NCI-H69 (cell line): Measurements from ENCODE around the gene GTF2H2.
"Not testable (repeated sequence)": the region's sequence is repeated elsewhere in the genome, so short reads cannot be mapped to it uniquely, and the experiment has no call there.

ENCODE experiments used
- DNase-seq: peaks from one replicate; lab custom pipeline; 2025; lab: John Stamatoyannopoulos, UW

The GTF2H2 gene

DNA sequence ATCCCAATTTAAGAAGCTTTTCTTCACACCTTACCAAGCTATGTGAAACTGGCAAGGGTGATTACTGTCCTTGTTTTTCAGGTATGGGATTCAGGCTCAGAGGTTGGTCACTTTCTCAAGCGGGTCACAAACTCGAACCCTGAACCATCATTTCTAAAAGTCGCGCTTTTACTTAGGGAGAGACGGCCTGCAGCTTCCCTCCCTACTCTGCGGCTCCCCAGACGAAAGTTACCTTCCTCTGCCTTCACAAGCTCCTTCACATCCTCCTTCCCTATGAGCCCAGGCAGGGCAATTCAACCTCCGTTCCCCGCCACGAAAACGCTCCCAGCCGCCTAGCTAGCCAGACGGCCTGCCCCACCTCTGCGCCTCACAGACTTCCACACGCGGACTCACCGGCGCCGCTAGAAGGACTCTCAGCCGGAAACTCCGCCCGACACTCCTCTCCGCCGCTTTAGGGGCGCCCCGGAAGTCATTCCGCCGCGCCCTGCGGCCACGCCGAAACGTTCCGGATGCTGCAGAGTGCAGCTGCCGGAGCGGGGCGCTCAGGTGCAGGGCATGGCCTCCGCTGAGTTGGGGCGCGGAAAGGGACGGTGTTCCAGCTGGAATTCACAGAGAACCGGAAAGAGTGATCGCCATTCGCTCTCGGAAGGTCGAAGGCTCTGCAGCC is at the start of gene GTF2H2:
TSS of gene GTF2H2 (minus strand) at position 415 of the 667 bp plus-strand sequence. CDS start 4,913 bp downstream, outside the sequence.
- DNase-seq: not testable (repeated sequence)

DNA sequence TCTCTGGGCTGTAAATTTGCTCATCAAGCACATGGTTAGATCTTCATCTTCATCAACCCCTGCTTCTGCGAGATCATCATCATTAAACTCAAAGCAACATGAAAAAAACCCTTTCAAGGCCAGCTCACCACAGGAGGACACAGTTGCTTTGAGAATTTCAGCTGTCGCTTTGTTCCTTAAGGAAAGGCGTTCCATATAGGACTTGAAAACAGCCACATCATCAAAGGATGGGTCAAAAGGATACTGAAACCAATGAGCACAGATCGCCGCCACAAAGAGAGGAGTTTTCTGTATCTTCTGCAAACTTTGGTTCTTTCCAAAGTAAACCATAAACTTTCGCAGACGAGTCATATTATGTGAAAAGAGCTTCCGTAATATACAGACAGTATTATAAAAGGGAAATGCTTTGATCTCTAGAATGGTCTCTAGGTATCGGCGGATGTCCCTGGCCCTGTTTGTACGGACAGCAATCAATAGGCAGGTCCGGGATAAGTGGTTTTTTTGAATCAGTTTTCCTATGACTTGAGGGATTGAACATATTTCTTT is 42.3 kb upstream of the GTF2H2 start:
- DNase-seq: not testable (repeated sequence)

DNA sequence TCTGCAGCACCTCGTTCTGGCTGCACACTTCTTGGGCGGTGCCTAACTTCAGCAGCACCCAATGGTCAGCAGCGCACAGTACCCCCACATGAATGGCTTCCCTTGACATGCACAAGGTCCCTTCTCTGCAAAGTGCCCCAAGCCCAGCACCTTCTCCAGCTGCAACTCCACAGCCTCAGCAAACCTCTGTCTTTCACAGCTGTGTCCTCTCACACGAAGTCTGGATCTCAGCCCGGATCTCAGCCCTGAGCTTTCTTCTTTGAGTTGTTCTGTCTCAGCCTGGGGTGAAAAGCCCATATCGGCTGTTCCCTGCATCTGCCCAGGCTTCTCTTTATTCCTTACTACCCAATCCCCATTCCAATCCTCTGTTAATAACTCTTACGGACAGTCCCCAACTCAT is 32.5 kb upstream of the GTF2H2 start:
- not testable (repeated sequence) for DNase-seq

DNA sequence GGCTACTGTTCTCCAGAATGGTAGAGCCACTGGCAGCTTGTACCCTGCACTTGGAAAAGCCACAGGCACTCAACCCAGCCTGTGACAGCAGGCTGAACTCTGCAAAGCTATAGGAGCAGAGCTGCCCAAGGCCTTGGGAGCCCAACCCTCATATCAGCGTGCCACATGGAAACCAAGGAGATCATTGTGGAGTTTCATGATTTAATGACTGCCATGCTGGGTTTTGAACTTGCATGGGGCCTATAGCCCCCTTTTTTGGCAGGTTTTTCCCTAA is 30.4 kb upstream of the GTF2H2 start:
- not testable (repeated sequence) for DNase-seq

DNA sequence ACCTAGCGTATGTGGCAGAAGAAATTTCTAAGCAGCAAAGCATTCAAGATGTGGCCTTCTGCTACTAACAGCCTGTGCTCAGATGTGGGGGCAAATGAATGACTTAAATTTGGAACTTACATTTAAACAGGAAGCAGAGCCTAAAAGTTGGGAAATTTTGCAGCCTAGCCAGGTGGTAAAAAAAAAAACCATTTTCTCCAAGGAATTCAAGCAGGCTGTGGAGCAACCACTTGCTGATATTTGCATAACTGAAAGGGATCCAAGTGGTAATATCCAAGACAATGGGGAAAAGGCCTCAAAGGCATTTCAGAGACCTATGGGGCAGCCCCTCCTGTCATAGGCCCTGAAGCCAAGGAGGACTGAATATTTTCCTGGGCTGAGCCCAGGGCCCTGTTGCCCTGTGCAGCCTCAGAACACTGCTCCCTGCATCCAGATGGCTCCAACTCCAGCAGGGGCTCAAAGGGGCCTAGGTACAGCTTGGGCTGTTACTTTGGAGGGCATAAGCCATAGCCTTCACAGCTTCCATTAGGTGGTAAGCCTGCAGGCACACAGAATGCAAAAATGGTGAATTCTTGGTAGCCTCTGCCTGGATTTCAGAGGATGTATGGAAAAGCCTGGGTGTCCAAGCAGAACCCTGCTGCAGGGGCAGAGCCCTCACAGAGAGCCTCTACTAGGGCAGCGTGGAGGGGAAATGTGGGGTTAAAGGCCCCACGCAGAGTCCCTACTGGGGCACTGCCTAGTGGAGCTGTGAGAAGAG is 29.9 kb upstream of the GTF2H2 start:
- not testable (repeated sequence) for DNase-seq

DNA sequence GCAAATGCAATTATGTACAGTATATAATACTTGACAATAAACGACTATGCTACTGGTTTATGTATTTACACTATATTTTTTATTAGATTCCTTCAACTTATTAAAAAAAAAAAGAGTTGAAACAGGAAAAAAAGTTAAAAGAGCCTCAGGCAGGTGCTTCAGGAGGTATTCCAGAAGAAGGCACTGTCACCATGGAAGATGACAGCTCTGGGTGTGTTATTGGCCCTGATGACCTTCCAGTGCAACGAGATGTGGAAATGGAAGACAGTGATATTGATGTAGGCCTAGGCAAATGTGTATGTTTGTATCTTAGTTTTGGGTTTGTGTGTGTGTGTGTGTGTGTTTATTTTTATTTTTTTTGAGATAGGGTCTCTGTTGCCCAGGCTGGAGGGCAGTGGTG is 22.3 kb upstream of the GTF2H2 start:
- not testable (repeated sequence) for DNase-seq

DNA sequence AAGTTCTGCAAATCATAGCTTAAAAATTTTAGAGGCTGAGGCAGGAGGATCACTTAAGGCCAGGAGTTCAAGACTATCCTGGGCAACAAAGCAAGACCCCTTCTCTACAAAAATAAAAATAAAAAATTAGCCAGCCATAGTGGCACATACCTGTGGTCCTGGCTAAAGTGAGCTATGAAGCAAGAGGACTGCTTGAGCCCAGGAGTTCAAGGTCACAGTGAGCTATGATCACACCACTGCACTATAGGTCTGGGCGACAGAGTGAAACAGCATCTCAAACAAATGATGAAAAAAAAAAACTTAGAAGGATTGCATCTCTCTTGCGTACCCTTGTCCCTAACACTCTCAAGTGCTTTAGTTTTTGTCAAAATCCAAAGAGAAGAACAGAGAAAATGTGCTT is 21.3 kb upstream of the GTF2H2 start:
- DNase-seq: not testable (repeated sequence)

DNA sequence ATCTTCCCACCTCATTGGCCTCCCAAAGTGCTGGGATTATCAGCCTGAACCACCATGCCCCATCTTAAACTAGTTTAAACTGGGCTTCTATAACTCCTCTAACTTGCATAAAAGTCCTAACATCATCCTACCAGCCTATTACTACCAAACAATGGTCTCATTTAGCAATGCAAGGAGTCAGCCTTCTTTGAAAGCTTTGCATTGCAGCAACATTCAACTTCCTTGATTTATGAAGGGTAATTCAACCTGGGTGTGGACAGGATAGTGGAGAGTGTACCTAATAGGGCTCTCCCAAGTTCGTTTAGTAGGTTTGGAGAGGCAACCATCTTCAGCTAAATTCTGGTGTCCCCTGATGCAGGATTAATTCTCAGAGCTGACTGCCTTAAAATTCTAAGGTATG is 18.7 kb upstream of the GTF2H2 start:
- DNase-seq: not testable (repeated sequence)

DNA sequence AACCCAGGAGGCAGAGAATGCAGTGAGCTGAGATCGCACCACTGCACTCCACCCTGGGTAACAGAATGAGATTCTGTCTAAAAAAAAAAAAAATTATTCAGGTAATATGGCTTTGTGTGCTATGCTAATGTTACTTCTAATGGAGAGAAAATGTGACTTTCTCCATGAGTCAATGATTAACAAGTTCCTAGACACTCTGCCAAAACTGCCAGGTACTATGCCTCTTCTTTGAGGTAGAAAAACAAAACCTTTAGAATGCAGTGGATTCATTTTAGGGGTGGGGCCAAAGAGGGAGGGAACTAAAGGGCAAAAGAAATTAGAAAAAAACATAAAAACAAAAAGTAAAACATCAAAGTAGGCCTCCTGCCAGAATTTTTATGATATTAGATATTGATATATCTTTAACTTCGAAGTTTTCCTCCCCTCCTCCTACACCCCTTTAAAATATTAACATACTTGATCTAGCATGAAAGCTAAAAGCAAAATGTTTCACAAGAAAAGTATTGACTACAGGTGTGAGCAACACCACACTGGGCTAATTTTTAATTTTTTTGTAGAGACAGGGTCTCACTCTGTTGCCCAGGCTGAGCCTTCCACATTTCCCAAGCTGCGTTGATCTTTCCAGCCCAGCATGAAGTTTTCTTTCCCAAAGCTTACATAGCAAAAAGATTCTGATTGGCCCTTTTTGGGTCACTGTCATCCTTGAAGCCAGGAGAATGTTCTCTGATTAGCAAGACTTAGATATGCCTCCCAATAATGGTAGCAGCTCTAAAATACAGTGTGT is 17.0 kb upstream of the GTF2H2 start:
- not testable (repeated sequence) for DNase-seq

DNA sequence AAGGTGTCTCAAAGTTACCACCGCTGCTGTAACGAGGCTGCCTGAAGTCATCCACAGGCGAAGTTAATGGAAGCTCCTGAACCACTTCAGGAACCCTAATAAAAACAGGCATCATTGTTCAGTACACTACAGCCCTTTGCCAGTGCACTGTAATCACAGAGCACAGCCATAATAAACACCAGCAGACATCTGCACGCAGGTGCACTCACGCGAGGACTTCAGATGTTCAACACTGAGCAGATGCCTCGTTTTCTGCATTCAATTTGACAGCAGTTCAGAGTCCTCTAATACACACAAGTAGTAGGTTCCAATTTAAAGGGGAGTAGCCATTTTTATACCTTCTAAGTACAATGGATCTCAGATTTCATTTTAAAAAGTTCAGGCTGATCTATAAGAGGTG is 15.4 kb upstream of the GTF2H2 start:
- DNase-seq: not testable (repeated sequence)

DNA sequence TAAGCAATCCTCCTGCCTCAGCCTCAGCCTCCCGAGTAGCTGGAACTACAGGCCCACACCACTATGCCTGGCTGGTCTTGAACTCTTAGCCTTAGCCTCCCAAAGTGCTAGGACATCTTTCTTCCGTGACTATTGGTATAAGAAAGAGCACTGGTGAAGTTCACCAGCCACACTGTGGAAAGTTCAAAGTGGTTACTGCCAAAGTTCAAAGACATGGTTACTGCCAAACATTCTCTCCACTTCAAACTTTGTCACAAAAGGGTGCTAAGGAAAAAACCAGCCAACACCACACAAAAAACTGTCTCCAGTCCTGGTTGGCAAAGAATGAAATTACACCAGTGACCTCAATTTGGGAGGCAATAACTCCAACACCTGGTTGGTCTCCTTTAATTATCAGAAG is 14.9 kb upstream of the GTF2H2 start:
- DNase-seq: not testable (repeated sequence)

DNA sequence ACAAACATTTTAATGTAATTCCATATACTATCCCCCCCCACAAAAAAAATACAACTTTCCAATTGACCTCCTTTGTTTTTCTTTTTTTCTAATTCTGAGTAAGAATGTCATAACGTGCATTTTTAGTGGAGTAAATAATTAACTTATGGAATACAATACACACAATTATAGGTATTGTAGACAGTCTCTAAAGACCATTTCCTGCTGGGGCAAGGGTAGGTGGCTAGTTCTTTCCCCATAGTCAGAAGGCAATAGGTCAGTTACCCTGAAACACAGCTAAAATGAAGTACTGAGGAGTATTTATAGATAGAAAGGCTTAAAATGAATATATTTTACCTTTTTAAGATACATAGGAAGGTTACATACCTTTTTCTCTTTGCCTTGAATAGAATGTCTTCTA is 6.2 kb downstream of the GTF2H2 start:
- DNase-seq: not testable (repeated sequence)

DNA sequence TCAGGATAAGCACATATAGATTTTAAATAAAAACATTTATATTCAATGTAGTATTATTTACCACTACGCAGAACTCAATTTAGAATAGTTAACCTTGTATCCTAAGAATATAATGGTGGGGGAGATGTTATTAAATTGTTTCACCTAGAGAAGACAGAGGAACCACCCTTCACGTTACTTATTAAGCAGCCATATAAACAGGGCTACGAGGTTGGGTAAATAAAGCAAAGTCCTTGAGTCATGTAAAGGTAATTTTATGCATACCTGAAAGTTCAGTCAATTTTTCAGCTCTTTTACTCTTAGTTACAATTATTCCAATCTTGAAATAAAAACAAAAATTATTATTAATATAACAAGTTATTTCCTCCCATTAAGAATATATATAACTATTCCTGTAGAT is 8.1 kb downstream of the GTF2H2 start:
- DNase-seq: not testable (repeated sequence)

DNA sequence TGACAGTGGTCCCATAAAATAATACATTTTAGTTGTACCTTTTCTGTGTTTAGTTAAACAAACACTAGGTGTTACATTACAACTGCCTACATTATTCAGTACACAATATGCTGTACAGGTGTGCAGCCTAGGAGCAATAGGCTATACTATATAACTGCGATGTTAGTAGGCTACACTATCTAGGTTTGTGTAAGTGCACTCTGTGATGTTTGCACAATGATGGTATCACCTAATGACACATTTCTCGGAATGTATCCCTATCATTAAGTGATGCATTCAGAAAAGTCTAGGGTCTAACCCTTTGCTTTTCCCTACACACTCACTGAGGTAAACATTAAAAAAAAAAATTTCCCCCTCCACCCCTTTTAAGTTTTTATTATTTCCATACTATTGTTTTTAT is 22.7 kb downstream of the GTF2H2 start:
- DNase-seq: not testable (repeated sequence)

DNA sequence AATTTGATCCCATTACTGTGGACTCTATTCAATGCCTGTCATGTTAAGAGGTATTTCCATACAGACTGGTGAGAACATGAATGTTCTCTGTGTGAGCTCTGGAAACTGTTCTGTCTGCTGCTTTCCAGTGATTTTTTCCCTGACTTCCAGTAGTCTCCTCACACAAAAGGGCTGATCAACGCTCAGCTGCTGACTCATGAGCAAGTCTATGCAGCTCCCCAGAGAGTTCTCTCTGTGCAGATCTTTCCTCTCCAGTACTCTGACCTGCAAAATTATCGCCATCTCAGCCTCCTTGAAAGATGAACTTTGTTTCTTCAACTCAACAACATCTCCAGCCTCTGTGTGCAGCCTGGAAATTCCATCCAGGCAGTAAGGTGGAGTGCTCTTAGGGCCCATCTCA is 23.3 kb downstream of the GTF2H2 start:
- not testable (repeated sequence) for DNase-seq

DNA sequence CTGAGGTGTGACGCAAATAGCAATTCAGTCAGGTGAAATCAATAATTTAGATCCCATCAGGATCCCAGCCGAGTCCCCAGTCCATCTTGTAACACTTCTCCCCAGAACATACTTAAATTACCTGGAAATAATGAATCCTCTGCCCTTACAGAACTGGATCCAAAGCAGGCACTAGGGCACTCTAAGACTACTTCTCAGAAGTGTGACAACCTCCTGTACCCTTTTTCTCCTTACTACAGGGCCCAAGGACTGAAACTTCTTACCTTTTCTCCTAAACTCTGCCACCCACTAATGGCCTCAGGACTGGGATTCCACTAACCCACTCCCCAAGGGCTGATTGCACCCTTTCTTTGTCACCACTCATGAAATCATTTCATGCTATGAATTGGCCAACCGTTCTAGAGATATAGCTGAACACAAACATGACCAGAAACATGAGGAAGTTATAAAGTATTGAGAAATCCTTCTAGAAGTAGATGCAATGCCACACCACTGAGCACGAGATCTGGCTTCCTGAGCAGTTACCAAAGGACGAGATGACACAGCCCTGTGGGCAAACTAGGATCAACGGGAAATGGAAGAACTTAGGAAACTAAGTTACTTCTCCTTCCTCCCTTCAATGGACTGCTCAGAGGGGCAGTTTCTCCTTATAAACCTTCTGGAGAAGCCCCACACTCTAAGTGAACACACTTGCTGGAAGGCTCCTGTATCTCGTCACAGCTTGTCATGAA is 36.3 kb downstream of the GTF2H2 start:
- DNase-seq: not testable (repeated sequence)

DNA sequence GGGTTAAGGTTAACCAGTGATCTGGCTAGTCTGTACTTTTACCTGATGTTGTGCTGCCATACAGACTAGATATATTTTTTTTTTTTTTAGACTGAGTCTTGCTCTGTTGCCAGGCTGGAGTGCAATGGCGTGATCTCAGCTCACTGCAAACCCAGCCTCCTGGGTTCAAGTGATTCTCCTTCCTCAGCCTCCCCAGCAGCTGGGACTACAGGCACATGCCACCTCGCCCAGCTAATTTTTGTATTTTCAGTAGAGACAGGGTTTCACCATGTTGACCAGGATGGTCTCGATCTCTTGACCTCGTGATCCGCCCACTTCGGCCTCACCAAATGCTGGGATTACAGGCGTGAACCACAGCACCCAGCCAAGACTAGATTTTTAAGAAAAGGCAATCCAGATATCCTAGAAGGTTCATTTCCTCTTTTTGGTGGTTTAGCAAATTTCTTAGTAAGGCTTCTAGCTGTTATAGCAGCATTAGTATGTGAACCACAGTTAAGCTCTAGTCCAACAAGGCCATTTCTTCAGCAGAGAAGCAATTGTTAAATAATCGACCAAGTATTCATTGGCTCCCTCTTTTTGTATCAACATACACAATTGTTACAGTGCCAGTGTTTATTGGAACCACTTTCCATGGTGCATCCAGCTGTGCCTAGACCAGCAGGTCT is 42.1 kb downstream of the GTF2H2 start, which contains the start of gene NAIP:
TSS of gene NAIP (minus strand) at position 51 of the 665 bp plus-strand sequence. CDS start 12,424 bp downstream, outside the sequence.
- not testable (repeated sequence) for DNase-seq

DNA sequence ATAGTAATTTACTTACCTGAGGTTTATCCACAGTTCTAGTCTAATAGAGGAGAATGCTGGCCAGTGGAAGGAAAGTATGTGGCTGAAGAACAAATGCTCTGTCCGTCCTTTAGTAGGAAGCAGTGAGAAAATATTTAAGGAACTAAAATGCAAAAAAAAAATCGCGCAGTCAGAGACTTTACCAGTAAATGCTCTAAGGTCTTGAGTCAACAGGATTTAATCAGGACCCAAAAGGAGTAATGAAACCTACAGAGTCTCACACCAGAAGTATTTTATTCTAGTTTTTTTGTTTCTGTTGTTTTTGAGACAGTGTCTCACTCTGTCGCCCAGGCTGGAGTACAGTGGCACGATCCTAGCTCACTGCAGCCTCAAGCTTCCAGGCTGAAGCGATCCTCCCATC is 46.8 kb downstream of the GTF2H2 start:
- DNase-seq: not testable (repeated sequence)

DNA sequence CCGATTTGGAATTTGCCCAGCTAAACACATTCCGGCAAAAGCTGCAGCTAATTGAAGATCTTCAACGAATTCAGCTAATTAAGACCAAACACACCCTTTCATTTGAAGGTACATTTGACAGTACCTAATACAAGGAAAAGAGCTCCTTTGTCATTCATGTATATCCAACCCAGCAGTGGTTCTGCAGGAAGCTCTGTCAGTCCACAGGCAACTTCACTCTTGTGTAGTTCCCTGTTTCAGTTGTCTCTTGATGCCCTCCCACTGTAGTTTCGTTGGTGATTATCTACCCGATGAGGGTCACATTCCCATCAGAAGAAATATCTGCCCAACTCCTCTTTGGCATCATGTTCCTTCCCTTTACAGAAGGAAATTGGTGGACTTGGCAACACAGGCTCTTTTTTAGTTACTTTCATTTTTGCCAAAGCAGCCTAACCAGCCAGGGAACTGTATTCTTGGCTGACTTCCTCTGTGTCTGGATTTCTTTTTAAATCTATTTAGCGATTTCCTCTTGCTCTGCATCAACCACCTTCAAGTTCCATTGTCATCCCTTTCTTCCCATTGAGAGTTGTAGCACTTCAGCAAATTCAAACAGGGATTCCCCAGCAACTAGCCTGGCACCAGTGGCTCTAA is 49.0 kb downstream of the GTF2H2 start:
- not testable (repeated sequence) for DNase-seq

DNA sequence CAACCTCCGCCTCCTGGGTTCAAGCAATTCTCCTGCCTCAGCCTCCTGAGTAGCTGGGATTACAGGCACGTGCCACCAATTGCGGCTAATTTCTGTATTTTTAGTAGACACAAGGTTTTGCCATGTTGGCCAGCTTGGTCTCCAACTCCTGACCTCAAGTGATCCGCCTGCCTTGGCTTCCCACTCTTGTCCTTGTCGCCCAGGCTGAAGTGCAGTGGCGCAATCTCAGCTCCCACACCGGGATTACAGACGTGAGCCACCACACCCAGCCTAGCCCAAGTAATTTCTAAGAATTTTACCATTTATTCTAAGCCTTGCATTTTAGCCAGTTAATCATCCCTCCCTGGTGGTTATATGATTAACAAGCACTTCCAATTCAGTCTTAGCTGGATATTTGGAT is 53.3 kb downstream of the GTF2H2 start:
- DNase-seq: no peak

DNA sequence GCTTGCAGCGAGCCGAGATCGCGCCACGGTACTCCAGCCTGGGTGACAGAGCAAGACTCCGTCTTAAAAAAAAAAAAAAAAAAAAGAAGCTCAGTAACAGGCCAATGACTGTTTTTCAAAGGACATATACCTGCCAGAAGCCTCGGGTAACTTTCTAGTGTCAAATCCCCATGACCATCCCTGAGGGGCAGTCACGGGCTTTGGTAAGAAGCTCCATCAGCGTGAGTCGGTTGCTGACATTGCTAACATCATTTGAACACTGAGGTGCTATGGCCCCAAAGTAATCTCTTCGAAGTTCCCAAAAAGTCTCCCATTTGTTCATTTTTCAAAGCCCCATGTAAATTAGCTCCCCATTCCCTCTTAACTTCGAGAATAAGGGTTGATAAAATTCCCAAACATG is 53.9 kb downstream of the GTF2H2 start:
- no peak for DNase-seq
